HG03460 (cell line): ENCODE results near the gene FGFBP1.
"Not testable (repeated sequence)": the region's sequence is repeated elsewhere in the genome, so short reads cannot be mapped to it uniquely, and the experiment has no call there.

Experiments used
- ATAC-seq: cut with Tn5 transposase; IDR thresholded peaks from one replicate; pipeline ENCODE4 v1.9.1; 2021; ENCODE audit not compliant: unreplicated experiment

Gene FGFBP1

GRCh38 chr4:15947684-15948083 lies 9.1 kb upstream of the FGFBP1 start:
- no peak for ATAC-seq

GRCh38 chr4:15945516-15945915 lies 7.0 kb upstream of the FGFBP1 start:
- no peak for ATAC-seq

GRCh38 chr4:15944895-15945294 lies 6.4 kb upstream of the FGFBP1 start:
- no peak for ATAC-seq

GRCh38 chr4:15942283-15942682 lies 3.7 kb upstream of the FGFBP1 start:
- no peak for ATAC-seq

- no peak for ATAC-seq
Measured at GRCh38 chr4:15938182-15938581, 358 bp downstream of the FGFBP1 start.

GRCh38 chr4:15936495-15936894 lies 2.0 kb downstream of the FGFBP1 start:
- ATAC-seq, result no peak

- no peak for ATAC-seq
Measured at GRCh38 chr4:15935504-15936402, 2.8 kb downstream of the FGFBP1 start.

- no peak for ATAC-seq
Measured at GRCh38 chr4:15934259-15934658, 4.3 kb downstream of the FGFBP1 start.

- ATAC-seq, result no peak
Measured at GRCh38 chr4:15931451-15932210, 6.9 kb downstream of the FGFBP1 start.

- ATAC-seq, result no peak
Measured at GRCh38 chr4:15930314-15930713, 8.2 kb downstream of the FGFBP1 start.

GRCh38 chr4:15929540-15929939 lies 9.0 kb downstream of the FGFBP1 start:
- ATAC-seq, result no peak

- no peak for ATAC-seq
Measured at GRCh38 chr4:15928883-15929282, 9.7 kb downstream of the FGFBP1 start.

GRCh38 chr4:15926486-15926885 lies 12.1 kb downstream of the FGFBP1 start:
- no peak for ATAC-seq

GRCh38 chr4:15925830-15926229 lies 12.7 kb downstream of the FGFBP1 start:
- ATAC-seq, result no peak

GRCh38 chr4:15921592-15921932 lies 17.0 kb downstream of the FGFBP1 start:
- no peak for ATAC-seq

- no peak for ATAC-seq
Measured at GRCh38 chr4:15920723-15921591, 17.6 kb downstream of the FGFBP1 start.

GRCh38 chr4:15918484-15919129 lies 19.9 kb downstream of the FGFBP1 start:
- ATAC-seq, result no peak

GRCh38 chr4:15917297-15917696 lies 21.2 kb downstream of the FGFBP1 start:
- ATAC-seq, result no peak

GRCh38 chr4:15916358-15916757 lies 22.2 kb downstream of the FGFBP1 start:
- ATAC-seq, result not testable (repeated sequence)

- no peak for ATAC-seq
Measured at GRCh38 chr4:15914736-15915135, 23.8 kb downstream of the FGFBP1 start.

GRCh38 chr4:15914291-15914690 lies 24.2 kb downstream of the FGFBP1 start:
- ATAC-seq, result no peak
